Right lung (tissue), 10 donors: ENCODE measurements around the gene NSMCE3. TPM values are rescaled to one million over a fixed set of nuclear protein-coding genes. Genes with fewer than 3 reads are reported as not detected.

Experiments used
- DNase-seq, 2 donors: peaks; one replicate each; pipeline ENCODE4 v3.0.0-alpha.2; 2013
- long read RNA-seq, 8 donors: transcript quantifications; one replicate each; lab custom pipeline, GENCODE V29; 2026
- polyA plus RNA-seq, 5 donors: library from polyadenylated mRNA; unstranded; fragments of 120-200 nt; gene quantifications; one replicate each; pipeline versions ENCODE4 v1.2.1 to v1.2.3, GENCODE V29; 2013; ENCODE audit warnings: inconsistent platforms in 1 of 5, low replicate concordance in 1 of 5; ENCODE audit not compliant: insufficient read length in 5 of 5, insufficient read depth in 1 of 5

Gene NSMCE3
- 1 to 10 TPM; 6.4 to 8.7 (median 7.8) TPM for polyA plus RNA-seq
- long read RNA-seq, donor 1, full-length matches to known transcripts: 23 of 23 reads
- long read RNA-seq, donor 1, partial matches to known transcripts: 0 of 23 reads
- long read RNA-seq, donor 1, other reads (novel, unspliced or antisense): 0 of 23 reads
- long read RNA-seq, donor 2, full-length matches to known transcripts: 15 of 15 reads
- long read RNA-seq, donor 2, partial matches to known transcripts: 0 of 15 reads
- long read RNA-seq, donor 2, other reads (novel, unspliced or antisense): 0 of 15 reads
- long read RNA-seq, donor 3, full-length matches to known transcripts: 31 of 31 reads
- long read RNA-seq, donor 3, partial matches to known transcripts: 0 of 31 reads
- long read RNA-seq, donor 3, other reads (novel, unspliced or antisense): 0 of 31 reads
- long read RNA-seq, donor 4, full-length matches to known transcripts: 14 of 14 reads
- long read RNA-seq, donor 4, partial matches to known transcripts: 0 of 14 reads
- long read RNA-seq, donor 4, other reads (novel, unspliced or antisense): 0 of 14 reads
- long read RNA-seq, donor 5, full-length matches to known transcripts: 25 of 25 reads
- long read RNA-seq, donor 5, partial matches to known transcripts: 0 of 25 reads
- long read RNA-seq, donor 5, other reads (novel, unspliced or antisense): 0 of 25 reads
- long read RNA-seq, donor 6, full-length matches to known transcripts: 18 of 18 reads
- long read RNA-seq, donor 6, partial matches to known transcripts: 0 of 18 reads
- long read RNA-seq, donor 6, other reads (novel, unspliced or antisense): 0 of 18 reads
- long read RNA-seq, donor 7, full-length matches to known transcripts: 8 of 8 reads
- long read RNA-seq, donor 7, partial matches to known transcripts: 0 of 8 reads
- long read RNA-seq, donor 7, other reads (novel, unspliced or antisense): 0 of 8 reads
- long read RNA-seq, donor 8, full-length matches to known transcripts: 11 of 11 reads
- long read RNA-seq, donor 8, partial matches to known transcripts: 0 of 11 reads
- long read RNA-seq, donor 8, other reads (novel, unspliced or antisense): 0 of 11 reads

DNA sequence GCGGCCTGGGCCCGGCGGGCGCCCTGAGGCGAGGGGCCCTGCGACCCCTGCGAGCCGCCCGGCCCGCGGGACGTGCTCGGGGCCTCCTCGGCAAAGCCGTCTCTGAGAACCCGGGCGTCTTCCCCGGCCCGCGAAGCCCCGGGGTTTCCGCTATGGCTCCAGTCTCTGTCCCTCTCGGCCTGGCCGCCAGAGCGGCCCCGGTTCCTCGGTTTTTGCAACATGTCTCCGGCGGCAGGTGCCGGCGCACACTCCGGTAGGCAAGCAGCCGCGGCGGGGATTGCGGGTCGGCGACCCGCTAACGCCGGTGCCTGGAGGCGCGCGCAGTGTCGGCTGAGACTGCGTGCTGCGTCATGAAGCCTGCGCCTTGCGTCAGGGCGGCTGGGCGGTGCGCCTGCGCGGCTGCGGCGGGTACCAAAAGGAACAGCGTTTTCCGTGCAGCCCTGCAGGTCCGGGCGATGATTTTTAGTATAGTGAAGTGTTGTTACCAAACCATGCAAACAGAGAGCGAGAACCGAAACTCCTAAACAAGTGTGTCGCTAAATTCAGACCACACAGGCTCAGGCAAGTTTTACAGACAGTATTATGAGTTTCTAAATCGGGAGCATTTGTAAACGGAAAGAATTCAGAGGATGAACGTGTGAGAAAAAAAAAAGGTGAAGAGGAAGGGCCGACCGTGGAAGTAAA lies at the start of gene NSMCE3:
TSS of gene NSMCE3 (minus strand) at position 338 of the 684 bp plus-strand sequence. CDS start at position 221, 117 bp downstream.
- peak; percentile 89 to 90 for DNase-seq

DNA sequence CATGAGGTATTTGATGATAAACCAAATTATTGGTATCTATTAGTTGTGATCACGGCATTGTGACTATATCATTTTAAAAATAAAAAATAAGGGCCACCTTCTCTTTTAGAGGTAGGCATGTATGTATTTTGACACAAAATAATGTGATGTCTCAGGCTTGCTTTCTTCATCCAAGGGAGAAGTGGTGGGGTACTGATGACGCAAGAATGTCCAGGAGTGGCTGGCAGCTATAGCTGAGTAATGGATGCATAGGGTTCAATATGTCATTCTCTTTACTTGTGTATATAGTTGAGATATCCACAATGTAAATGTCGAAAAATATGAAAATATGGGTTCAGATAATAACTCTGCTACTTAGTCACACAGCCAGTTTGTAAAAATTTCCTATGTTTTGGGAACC lies 46.8 kb upstream of the NSMCE3 start:
- no peak for DNase-seq

DNA sequence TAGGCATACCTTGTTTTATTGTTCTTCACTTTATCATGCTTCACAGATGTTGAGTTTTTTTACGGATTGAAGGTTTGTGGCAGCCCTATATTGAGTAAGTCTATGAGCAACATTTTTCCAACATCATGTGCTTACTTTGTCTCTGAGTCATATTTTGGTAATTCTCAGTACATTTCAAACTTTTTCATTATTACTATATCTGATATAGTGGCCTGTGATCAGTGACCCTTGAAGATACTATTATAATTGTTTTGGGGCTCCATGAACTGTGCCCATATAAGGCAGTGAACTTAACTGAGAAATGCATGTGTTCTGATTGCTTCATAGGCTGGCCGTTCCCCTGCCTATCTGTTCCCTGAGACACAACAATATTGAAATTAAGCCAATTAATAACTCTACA lies 42.8 kb upstream of the NSMCE3 start:
- DNase-seq: no peak

DNA sequence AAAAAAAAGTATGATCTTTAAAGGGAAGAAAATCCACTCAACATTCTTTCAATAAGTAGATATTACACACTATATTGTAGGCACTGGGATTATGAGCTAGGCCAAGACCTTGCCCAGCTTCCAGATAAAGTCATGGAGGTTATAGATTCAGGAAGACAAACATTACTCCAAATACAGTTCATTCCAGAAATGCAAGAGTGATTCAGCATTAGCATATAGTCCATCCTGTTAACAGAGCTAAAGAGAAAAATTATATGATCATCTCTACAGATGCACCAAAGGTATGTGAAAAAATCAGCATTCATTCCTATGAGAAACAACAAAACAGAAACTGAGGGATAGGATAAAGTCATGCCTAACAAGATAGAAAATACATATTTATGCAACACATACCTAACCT lies 42.1 kb upstream of the NSMCE3 start:
- DNase-seq: no peak

DNA sequence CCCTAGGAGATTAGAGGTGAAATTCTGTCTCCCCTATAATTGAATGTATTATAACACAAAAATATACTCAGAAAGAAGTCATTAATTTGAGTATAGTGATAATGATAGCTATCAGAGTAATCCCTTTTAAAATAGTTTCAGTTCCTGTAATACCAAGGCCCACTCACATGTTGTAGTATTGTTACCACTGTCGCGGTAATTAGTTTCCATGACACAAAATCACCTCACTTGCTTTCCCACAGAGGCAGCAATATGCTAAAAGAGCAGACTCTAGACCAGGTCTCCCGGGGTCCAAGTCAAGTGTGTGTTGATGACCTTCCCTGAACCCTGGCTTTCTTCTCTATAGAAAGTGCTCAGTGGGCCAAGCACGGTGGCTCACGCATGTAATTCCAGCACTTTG lies 39.5 kb upstream of the NSMCE3 start:
- no peak for DNase-seq

DNA sequence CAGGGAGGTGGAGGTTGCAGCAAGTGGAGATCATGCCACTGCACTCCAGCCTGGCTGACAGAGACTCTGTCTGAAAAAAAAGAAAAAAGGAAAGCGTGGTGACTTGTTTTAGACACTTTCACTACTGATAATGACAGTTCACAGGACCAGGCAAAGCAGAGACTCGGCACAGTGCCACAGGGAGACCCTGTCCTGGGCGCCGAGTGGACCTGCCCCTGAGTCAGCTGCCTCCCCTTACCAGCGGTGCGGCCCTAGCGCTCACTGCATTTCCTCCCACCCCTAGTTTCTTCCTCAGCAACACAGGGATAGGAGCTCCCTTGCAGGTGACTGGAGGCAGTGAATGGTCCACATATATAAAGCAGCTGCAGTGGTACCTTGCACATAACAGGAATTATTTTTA lies 38.7 kb upstream of the NSMCE3 start:
- DNase-seq: no peak

DNA sequence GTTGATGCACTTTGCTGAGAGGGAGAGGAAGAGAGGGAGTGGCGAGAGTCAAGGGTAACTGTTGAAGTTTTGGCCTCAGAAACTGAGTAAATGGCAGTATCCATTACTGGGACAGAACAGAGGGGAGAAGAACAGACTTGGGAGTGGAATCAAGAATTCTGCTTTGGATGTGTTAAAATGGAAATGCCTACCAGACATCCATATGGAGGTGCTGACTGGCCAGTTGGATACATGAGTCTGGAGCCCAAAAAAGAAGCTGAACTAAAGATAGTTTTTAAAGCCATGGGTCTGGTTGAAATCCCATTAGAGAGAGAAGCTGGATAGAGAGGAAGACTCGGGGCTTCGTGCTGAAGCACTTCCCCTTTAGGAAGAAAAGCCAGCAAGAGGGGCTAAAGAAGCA lies 35.9 kb upstream of the NSMCE3 start:
- no peak for DNase-seq

DNA sequence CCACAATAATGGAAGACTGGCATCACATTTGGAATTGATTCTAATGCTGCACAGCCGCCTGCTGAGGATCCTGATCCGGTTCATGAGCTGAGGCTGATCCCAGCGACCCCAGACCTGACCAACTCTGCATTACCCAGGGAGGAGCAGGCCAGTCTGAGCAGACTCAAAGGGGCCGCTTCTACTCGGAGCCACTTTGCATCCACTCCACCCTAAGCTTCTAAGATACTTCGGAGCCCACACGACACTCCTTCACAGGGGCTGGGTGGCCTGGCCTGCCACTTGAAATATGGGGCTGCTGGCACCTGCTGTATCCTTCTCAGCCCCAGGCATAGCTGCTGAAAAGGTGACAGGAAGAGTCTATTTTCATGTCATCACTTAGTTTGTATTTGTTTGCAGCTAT lies 33.2 kb upstream of the NSMCE3 start:
- no peak for DNase-seq

DNA sequence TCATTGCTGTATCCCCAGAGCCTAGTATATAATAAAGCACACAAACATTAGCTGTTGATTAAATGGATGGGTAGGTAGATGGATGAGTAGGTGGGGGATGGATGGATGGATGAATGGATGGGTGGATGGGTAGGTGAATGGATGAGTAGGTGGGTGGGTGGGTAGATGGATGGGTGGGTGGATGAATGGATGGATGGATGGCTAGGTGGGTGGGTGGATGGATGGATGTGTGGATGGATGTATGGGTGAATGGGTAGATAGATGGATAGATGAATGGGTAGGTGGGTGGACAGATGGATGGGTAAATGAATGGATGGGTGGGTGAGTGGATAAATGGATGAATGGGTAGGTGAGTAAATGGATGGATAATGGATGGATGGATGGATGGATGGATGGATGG lies 30.2 kb upstream of the NSMCE3 start:
- DNase-seq: no peak

DNA sequence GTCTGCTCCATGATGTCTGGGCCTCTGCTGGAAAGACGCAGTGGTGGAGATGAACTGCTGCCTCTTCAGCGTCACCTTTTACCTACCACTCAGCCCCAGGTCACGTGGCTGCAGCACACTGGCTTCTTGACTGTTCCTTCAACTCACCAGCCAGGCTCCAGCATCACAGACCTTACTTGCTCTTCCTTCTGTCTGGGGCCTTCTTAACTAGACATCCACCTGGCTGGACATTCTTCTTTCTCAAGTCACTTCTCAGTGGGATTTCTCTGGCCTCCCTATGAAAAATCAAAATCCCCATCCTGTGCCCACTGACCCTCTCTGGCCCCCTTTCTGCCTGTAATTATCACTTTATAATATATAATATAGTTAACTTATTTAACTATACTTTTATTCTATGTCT lies 29.7 kb upstream of the NSMCE3 start:
- DNase-seq: no peak

DNA sequence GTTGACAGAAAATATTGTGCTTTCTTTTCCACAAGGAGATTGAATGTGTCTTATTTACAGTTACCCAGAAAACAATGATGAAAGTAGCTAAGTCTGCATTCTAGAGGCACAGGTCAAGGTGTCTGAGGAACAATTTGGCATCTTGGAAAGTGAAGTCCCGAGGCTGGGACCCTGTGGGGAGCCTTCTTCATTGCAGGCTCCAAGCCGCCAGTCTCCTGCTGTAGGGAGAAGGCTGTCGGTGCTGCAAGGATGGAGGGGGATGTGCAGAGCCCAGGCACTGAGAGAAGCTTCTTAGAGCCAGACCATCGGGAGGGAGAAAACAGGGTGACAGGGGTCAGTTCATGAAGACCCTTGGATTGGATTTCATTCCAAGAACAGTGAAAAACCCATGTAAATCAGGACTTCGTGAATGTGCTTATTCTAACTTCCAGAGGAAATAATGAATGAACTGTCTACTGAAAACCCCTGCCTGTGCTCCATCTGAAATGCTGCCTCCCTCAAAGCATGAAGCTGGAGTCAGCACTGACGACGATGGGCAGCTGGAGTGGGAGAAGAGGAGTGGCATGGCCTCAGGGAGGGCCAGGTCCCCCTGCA lies 25.2 kb upstream of the NSMCE3 start:
- DNase-seq: peak in 1 of 2 donors; percentile 49

DNA sequence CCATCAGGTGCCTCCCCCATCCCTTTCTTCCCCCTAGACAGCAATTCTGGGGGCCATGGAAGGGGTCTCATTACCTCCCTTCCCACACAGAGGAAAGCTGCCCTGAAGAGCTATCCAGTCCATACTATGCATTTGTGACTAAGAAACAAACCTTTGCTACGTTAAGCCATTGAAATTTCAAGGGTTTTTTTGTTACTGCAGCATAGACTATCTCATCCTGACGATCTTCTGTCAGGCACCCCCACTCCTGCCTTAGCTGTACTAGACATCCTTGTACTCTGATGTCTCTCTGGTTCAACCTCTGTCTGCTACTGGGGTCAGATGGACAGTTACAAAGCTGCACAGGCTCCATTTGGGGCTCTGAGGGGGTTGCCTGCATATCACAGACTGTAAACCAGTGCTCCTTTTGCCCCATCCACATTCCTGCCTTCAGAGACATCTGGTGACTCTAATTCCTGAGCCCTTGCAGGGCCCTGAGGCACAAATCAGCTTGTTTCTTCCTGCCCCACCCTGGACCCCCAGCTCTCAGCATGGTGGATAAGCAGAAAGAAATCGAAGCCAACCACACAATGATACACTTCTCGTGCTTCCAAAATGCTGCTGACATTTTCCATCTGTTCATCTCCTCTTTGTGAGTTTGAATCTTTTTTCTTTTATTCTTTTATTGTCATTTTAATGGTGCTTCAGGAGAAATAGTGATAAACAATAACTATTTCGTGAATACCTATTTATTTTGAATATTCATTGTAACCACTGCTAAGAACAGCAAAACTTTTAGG lies 21.6 kb upstream of the NSMCE3 start:
- DNase-seq: peak in 1 of 2 donors; percentile 18

DNA sequence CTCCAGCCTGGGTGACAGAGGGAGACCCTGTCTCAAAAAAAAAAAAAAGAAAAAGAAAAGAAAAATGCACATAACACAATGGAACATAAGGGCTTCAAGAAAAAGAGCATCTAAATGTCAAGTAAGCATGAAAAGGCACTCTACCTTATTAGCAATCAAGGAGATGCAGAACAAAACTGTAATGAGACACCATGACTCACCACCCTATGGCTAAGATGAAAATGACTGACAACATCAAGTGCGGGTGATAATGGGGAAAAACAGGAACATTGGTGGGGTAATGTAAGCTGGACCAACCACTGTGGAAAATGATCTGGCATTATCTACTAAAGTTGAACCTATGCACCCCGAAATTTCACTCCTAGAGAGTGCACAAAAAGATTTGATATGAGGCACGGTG lies 19.6 kb upstream of the NSMCE3 start:
- DNase-seq: no peak

DNA sequence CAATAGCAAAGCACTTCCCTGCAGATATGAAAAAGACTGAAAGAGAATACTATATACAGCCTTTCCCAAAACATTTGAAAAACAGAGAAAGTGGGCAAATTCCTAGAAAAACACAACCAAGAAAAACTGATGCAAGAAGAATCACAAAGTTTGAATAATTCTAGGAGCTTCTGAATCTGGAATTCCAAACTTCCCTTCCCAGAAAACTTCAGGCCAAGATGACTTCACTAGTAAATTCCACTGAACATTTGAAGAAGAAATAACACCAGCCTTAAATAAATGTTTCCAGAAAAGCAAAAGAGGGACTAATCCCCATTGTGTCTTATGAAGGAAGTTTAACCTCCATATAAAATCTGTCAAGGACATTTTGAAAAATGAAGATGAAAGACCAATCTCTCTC lies 15.8 kb upstream of the NSMCE3 start:
- no peak for DNase-seq

DNA sequence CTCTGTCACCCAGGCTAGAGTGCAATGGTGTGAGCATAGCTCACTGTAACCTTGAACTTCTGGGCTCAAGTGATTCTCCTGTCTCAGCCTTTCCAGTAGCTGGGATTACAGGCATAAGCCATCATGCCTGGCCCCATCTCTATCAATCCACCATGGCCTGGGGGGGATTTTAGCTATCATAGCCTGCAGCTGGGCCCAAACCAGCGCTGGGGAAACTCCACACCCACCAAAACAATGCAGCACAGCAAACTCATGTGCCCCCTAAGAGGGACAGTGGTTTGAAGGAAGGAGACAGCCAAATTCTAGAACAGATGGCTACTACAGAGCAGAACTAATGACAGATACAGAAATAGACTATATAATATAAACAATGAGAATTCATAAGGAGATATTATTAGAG lies 13.8 kb upstream of the NSMCE3 start:
- DNase-seq: no peak

DNA sequence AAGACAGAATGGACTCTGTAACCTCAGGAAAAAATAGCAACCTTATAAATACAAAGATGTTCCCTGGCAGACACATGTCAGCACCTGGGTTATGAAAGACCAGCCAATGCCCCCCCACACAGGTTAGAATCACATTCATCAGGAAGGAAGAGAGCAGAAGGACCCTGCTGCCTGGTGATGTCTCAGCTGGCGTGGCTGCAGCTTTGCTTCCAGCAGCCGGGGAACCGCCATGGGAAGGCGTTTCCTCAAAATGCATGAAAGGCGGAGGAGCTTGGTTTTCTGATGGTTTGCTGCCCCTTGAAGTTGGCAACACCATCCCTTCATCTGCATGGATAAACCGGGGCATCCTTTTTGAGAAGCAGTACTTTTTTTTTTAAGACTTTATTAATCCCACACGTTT lies 10.9 kb upstream of the NSMCE3 start:
- DNase-seq: no peak

DNA sequence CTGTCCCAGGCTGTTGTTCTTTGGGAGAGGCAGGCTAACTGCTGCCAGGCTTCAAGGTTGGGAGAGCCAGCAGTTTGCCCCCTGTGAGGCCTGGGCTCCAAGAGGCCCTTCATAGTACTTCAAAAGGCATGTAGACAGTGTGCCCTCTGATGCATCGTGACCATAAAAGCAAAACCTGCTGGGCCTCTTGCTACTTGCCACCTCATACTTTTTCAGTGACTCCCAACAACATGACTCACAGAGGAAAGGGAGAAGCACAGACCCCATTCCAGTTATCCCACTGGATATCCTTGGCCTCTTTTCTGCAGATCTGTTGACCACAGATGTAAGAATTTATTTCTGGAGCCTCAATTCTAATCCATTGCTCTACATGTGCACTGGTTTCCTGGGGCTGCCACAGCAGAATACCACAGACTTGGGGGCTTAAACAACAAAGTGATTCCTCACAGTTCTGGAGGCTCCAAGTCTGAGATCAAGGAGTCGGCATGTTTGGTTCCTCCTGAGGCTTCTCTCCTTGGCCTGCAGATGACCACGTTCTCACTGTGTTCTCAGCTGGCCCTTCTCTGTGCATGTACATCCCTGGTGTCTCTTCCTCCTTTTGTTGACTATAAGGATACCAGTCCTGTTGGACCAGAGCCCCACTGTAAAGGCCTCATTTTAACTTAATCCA lies 8.9 kb upstream of the NSMCE3 start:
- no peak for DNase-seq

DNA sequence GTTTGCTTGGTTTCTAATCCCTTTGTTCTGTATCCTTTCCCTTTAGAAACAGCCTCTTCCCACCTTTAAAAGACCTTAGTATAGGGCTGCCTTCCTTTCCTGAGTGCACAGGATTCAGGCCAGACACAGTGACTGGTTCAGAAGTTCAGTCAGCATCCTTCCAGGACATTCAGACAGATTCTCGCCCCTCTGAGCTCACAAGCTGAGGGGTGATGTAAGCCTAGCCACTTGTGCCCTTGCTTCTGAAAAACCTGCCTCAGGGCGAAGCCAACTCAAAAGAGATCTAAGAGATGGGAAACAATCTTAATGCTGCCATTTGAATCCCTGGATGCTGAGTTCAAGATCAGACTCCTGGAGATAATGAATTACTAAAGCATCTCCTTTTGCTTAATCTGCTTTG lies 6.7 kb upstream of the NSMCE3 start:
- no peak for DNase-seq

DNA sequence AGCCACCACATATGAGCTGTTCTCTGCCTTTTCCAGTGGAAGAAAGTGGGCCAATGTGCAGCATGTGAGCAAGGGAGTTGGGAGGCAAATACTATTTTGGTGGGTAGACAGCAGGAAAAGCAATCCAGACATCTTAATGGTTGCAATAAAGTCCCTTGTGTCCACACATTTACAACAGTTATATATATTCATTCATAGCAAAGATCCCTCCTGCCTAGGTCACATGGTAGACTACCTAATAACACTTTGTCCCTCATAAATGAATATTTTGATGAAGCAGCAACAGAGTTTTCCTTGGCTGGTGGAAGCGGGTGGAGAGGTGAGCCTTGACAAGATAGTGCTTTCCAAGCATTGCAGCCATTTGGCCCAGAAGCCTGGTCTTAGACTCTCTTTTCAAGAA lies 6.2 kb upstream of the NSMCE3 start:
- no peak for DNase-seq

DNA sequence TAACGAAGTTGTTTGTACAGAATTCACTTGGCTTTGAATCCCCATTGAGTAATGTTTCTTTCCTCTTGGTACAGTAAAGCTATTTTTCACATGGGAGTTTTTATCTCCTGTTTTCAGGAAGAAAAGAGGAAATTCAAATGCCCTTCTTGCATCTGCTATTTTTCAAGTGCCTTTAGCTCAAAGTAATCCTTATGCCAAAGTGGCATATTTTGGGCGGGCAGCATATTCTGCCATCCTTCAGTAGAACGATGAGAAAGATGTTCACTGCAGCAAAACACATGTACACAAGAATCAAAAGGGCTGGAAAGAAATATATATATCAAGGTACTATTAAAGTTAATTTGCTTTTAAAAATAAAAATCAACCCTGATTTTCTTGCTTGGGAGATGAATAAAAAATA lies 5.3 kb upstream of the NSMCE3 start:
- DNase-seq: no peak
